ENCODE results near the gene COQ5.
"Not testable (repeated sequence)": the region's sequence is repeated elsewhere in the genome, so short reads cannot be mapped to it uniquely, and the experiment has no call there.

Gene COQ5, protein sequence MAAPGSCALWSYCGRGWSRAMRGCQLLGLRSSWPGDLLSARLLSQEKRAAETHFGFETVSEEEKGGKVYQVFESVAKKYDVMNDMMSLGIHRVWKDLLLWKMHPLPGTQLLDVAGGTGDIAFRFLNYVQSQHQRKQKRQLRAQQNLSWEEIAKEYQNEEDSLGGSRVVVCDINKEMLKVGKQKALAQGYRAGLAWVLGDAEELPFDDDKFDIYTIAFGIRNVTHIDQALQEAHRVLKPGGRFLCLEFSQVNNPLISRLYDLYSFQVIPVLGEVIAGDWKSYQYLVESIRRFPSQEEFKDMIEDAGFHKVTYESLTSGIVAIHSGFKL

DNA sequence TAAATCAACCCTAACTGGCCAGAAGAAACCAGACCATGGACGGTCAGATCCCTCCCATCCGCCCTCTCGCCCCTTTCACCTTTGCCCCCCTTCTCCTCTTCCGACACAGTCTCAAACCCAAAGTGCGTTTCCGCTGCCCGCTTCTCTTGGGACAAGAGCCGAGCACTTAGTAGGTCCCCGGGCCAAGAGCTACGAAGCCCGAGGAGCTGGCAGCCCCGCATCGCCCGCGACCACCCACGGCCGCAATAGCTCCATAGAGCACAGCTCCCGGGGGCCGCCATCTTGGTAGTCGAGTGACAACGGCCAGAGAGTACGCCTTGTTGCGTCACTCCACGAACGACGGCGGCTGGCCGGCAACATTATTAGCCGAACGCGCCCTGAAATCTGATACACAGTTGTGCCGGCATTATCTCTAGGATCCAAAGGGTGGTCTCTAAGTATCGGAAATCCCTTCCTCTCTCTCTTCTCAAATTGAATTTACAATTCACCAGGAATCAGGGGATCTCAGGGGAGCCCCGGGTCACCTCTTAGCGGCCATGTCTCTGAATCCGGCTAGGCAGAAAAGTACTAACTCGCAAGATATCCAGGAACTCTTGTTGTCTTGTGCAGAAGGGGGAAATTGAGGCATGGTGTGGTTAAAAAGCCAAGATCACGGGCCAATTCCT lies at the start of gene COQ5:
Gene COQ5, minus strand, starts transcription at position 298 of the 665 bp plus-strand sequence. Its CDS starts 17 bp downstream, at position 281.
- DNase-seq: peak; percentile 78

DNA sequence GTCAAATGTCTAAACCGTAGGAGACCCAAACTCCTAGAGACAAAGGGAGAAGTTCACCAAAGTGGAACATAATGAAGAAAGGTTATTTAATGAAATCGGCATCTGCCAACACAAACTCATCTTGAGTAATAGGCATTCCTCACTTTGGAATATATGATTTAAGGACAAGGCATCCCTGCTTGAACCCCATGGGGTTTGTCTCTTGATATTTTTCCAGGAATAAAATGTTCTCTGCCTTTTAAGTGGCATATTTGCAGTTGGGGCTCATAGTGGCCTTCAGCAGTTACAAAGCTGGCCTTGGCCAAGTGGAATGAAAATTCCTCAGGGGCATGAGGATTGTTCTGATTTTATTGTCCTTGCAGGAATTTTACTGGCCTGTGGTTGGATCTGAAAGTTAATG lies 45.1 kb upstream of the COQ5 start:
- DNase-seq: no peak

DNA sequence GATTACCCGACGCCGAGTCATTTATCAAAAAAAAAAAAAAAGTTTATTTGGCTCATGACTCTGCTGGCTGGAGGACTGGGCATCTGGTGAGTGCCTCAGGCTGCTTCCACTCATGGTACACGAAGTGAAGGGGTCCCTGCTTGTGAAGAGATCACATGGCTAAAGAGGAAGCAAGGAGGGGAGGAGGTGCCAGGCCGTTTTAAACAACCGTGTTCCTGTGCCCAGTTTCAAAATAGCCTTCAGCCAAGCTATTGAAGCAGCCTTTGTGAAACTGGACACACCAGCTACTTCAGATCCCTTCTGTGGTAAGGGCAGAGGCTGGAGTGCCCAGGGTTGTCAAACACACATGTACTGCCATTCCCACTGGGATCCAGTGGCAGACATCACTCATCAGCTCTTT lies 44.6 kb upstream of the COQ5 start:
- no peak for DNase-seq

DNA sequence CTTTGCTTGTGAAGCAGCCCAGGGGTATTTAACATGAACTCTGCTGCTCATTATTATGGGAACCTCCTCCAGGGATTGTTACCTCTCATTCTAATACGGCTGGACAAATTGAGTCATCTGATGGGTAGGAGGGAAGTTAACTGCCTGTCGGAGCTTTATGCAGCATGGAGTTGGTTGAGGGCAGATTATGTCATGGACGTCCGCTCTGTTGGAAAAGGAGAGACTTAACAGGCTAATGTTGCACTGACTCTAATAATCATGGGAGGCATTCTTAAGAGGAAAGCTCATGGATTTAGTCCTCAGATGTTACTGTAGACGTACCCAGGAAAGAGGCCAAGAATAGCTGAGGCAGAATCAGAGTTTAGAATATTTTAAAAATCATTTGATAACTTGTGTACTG lies 42.3 kb upstream of the COQ5 start:
- no peak for DNase-seq

DNA sequence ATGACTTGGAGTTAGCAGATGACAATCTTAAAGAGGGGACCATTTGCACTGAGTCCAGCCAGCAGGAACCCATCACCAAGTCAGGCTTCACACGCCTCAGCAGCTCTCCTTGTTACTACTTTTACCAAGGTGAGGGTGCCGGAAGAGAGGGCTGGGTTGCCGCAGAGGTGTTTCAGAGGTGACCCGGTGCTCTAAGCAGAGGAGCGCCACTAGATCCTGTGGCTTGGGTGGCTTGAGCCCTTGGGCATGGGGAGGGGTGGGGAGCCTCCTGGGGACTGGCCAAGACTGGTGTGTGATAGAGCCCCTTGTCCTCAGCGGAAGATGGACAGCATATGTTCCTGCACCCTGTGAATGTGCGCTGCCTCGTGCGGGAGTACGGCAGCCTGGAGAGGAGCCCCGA lies 34.5 kb upstream of the COQ5 start:
- no peak for DNase-seq

DNA sequence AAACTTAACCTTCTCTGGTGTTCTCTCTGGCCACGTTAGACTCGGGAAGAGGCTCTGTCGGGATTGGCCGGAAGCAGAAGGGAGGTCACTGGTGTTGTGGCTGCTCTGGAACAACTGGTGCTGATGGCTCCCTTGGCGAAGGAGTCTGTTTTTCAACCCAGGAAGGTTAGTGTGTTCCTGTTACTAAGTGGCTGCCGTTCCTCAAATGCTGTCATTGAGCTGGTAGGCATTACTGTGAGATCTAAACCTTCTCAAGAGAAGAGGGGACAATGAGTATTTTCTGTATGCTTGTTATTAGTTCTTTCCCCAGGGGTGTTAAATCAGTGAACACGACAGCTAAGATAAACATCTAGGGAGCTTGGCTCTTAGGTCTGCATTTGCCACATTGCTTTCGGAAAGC lies 33.9 kb upstream of the COQ5 start:
- DNase-seq: no peak

DNA sequence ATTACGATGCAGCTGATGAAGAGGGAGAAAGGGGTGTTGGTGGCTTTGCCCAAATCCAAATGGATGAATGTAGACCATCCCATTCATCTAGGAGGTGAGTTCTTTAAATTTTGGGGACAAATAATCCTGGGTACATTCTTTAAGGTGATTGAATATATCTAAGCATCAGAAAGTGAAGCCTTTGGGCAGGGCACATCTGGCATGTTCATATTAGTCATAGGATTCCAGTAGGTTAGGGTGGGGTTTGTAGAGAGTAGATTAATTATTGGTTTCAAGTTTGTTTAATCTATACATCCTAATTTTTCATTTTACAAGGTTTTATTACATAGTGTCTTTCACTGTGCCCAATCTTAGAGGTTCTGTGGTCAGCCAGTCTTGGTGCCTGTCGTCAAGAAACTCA lies 28.6 kb upstream of the COQ5 start:
- no peak for DNase-seq

DNA sequence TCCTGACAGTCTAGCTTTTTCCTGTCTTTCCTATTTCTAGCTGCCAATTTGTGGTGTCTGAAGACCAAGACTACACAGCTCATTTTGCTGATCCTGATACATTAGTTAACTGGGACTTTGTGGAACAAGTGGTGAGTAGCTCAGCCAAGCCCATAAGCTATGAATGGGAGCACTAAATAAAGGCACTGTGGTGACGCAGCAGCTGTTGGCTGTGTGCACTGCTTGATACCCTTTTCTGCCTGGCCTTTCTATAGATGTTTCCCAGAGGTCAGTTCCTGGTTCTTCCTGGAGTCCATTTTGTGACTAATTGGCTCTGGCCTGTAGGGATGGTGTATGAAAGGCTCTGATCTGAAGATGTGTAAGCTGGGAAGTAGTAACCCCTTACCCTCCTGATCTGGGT lies 25.7 kb upstream of the COQ5 start:
- no peak for DNase-seq

DNA sequence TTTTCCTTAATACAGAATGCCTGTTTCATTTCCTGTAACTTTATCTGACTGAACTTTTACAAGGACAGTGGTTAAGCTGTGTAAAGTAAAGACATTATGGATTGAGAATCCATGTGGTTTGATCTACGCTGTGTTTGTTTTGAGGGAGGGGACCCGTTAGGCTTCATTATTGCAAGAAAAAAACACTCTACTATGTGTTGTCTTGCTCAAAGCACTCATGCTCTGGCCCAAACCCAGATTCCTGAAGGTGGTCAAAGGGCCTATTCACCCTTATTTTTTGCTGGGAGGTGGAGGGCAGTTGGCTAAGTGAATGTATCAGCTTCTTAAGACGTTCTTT lies 17.1 kb upstream of the COQ5 start:
- DNase-seq: peak; percentile 56

DNA sequence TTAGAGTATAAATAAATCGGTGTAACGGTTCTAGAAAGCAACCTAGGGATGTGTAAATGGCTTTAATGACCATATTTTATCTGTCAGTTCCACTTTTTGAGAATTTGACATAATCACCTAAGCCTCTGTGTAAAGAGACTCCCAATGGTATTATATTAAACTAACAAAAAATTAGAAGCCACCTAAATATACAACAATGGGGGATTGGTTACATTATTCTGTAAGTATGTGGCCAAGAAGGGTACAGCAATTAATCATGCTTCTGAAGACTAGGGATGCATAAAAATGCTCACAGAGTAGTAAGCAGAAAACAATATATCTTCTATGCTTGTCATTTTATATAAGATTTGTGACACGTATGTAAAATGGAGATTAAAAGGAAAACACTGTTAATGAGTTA lies 15.7 kb upstream of the COQ5 start:
- no peak for DNase-seq

DNA sequence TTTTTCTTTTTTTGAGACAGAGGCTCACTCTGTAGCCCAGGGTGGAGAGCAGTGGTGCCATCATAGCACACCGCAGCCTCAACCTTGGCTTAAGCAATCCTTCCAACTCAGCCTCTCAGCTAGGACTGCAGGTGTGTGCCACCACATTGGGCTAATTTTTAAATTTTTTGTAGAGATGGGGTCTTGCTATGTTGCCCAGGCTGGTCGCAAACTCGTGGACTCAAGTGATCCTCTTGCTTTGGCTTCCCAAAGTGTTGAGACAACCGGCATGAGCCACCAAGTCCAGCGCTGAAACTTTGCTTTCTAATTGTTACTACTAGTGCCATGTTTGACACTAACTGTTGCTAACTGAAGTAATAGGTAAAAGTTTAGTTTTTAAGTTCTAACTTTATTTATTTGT lies 13.2 kb upstream of the COQ5 start:
- DNase-seq: no peak

DNA sequence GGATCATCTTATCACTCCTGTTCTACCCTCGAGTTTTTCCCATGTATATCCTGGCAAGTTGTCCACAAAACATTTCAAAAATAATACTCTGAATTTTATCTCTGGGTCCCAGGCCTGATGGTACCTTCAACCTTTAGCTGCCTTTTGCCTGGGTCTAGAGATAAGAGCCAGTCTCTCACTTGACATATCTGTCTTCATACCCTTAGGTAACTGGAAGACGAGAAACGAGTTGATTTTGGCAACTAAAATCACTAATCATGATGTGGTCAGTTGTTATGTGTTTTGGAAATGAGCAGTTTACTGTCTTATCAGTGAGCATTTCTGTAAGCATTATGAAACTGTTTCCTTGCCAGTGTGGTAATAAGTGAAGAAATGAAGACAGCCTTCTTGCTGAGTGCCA lies 11.5 kb upstream of the COQ5 start:
- DNase-seq: no peak

DNA sequence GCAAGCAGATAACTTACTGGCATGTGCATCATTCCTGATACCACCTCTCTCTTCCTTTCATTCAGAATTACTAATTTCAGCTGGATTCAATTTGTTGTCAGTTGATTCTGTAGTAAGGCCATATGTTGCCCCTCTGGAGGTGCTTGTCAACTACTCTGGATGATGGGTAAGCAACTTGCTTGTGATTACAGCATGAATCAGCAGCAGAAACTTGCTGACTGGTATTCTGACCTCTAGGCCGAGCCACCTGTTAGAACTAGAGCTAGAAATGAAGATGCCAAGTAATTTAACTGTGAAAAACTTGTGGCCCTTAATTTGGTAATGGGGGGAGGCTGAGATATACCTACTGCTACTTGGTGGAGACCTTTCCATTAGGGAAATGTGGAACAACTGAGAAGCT lies 10.3 kb upstream of the COQ5 start:
- no peak for DNase-seq

DNA sequence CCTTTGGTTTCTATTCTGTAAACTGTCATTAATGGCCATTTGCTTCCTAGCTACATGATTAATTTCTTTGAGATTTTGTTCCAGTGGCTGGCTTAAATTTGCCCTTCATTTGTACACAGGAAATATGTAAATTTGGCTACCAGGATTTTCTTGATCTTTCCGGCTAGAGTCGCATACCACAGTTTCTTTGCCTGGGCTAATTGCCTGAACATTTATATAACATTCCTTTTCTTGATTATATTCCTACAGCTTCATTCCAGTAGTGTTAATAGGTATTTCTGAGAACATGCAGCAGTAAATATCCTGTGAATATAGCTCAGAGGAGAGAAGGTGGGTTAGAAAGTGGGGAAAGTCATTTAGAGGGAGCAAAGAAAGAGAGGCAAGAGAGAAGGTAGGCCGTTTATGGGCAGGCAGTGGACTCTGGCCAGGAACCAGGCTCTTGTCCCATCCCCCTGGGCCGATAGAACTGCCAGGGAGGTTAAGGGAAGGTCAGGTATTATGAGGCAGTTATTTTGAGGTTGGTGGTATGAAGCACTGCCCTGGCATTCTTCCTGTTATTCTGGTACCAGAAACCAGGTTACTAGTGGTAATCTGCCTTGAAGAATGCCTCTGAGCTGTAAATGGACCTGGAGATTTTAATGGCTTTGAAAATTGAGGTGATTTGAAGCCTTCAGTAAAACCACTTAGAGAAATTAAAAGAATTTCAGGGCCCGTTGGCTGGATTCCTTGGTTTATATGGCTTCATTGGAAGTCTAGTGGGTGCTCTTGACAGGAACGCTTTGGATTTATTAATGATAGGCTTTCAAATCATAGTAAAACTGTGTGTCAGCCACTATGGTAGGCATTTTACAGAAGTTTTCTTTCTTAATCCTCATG lies 9.6 kb upstream of the COQ5 start:
- peak; percentile 20 for DNase-seq

DNA sequence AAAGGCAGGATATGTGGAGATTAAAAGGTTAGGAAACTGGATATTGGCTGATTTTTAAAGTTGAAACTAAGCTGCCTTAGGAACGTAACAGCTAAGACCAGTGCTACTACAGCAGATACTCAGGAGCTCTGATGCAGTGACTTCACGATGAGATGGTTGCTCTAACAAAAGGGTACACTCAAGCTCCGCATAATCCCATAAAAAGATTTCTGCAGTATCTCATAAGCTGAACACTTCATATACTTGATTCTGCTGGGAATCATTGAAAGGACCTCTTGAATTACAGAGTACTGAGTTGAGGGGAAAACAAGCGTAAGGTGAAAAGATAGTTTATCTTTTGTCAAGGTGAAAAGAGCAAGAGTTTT lies 8.9 kb upstream of the COQ5 start:
- no peak for DNase-seq

DNA sequence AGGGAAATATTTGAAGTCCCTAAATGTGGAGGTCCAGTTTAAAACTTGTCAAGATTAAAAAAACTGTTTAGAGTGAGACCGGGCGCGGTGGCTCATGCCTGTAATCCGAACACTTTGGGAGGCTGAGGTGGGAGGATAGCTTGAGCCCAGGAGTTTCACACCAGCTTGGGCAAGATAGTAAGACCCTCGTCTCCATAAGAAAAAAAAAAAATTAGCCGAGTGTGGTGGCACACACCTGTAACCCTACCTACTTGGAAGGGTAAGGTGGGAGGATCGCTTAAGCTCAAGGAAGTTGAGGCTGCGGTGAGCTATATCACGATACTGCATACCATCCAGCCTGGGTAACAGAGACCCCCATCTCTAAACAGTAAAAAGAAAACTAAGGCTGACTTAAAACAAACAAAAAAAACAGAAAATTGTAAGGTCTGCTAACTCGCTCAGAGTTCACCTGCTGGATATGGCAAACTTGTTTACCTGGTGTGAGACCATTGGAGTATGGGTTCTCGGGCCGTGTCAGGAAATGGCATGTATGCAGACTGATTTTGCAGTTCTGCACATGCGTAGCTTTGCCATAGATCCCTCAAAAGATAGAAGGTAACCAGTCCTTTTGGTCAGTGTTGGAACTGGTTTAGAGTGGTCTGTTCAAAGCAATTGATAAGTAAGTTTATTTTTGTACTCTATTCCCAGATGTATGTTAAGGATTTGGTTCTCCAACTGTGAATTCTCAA lies 7.3 kb upstream of the COQ5 start:
- DNase-seq: no peak

DNA sequence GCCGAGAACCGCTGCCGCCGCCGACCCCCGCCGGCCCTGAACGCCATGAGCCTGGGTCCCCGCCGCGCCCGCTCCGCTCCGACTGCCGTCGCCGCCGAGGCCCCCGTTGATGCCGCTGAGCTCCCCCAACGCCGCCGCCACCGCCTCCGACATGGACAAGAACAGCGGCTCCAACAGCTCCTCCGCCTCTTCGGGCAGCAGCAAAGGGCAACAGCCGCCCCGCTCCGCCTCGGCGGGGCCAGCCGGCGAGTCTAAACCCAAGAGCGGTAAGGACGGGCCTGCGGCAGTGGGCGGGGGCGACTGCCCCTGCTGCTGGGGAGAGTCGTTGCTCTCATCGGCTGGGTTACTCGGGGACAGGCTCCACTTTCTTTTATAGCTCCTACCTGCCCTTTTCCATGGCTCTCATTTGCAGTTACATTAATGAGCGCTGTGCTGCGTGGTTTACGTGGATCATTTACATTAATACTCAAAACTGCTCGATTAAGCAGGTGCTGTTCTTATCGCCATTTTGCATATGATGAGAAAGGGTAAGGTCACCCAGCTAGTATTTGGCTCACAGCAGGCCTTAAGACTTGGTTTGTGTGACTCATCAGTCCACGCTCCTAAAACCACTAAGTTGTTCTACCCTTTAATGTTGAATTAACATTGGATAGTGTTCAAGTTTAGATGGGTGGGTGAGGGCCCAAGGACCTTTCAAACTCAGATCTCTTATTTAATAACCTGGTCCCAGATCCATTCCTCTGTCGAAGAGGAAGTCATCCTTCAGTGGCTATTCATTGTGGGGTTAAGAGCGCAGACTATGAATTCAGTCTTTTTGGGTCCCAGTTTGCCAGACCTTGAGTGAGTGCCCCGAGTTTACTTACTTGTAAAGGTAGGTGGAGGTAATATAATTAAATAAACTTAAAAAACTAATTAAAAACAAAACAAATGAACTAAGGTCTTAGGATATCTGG lies 6.0 kb upstream of the COQ5 start:
- no peak for DNase-seq

DNA sequence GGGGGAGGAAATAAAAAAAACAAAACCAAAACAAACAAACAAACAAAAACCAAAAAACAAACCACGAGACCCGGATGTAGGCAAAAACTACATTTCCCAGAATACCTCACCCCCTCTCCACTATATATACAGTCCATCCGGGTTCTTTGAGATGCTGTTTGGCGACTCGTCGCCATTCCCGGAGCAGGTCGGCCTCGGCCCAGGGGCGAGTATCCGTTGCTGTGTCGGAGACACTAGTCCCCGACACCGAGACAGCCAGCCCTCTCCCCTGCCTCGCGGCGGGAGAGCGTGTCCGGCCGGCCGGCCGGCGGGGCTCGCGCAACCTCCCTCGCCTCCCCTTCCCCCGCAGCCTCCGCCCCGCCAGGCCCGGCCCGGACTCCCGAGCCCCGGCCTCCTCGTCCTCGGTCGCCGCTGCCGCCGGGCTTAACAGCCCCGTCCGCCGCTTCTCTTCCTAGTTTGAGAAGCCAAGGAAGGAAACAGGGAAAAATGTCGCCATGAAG lies 5.3 kb upstream of the COQ5 start, which contains the start of gene RNF10:
Gene RNF10, plus strand, starts transcription at position 154 of the 500 bp plus-strand sequence. CDS start 456 bp downstream, outside the sequence.
- peak; percentile 86 for DNase-seq

DNA sequence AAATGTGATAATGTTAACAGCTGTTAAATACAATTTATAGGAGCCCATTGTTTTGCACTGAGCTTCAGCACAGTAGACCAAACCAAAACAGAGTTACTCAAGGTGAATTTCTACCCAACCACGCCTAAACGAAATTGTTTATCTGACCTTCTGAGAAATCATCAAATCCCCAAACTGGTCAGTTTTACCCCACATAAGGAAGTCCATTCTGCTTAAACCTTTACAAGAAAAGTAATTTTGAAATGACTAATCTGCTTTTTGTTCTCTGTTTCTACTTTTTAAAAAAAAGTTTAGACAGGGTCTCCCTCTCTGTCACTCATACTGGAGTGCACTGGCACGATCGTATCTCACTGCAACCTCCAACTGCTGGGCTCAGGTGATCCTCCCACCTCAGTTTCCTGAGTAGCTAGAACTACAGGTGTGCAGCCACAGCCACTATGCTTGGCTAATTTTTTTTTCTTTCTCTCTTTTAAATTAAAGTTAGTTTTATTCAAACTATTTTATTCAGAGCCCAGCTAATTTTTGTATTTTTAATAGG lies 3.8 kb upstream of the COQ5 start:
- DNase-seq: no peak

DNA sequence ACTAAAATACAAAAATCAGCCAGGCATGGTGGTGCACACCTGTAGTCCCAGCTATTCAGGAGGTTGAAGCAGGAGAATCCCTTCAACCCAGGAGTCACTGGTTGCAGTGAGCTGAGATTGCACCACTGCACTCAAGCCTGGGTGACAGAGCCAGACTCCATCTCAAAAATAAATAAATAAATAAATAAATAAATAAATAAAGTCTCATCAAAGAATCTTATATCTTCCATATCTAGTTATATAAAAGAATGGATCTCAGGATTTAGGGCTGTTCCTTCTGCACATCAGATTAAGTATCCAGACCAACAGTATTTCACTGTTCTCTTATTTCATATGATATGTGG lies 1.4 kb upstream of the COQ5 start:
- DNase-seq: not testable (repeated sequence)

DNA sequence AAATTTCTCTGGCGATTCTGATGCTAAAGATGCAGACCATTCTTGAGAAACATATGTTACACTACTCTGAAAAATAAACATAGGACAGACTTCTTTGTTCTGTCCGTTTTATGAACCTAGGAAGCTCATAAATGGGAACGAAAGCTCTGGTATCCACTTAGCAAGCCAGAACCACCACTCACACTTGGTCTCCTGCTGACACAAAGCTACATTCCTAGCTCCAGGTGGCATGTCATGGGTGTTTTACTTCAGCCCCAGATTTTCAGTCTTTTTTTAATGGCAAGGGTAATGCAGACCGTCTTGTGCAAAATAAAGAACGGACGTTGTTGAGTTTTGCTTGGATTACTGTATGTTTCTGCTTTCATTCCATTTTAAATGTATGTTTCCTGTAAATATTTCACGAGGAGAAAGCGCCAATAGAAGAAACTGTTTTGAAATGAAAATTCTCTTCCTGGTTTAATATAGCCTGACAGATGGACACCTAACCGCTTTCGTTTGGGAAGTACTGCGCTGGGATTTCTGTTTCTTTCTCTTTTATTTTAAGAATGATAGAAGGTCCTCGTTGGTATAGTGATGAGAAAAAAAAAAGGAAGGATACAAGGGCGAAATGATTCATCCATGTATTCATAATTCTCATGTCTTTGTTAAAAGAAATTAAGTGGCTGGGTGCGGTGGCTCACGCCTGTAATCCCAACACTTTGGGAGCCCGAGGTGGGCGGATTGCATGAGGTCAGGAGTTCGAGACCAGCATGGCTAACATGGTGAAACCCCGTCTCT lies 871 bp upstream of the COQ5 start:
- DNase-seq: peak; percentile 29

All from NCI-H2029 (cell line).